Measurements from ENCODE around the gene TOP2A. TPM values are rescaled to one million over a fixed set of nuclear protein-coding genes. Genes with fewer than 3 reads are reported as not detected.
A peak's percentile ranks its signal among the peaks of the same experiment; 100 is the strongest.

Gene TOP2A, protein sequence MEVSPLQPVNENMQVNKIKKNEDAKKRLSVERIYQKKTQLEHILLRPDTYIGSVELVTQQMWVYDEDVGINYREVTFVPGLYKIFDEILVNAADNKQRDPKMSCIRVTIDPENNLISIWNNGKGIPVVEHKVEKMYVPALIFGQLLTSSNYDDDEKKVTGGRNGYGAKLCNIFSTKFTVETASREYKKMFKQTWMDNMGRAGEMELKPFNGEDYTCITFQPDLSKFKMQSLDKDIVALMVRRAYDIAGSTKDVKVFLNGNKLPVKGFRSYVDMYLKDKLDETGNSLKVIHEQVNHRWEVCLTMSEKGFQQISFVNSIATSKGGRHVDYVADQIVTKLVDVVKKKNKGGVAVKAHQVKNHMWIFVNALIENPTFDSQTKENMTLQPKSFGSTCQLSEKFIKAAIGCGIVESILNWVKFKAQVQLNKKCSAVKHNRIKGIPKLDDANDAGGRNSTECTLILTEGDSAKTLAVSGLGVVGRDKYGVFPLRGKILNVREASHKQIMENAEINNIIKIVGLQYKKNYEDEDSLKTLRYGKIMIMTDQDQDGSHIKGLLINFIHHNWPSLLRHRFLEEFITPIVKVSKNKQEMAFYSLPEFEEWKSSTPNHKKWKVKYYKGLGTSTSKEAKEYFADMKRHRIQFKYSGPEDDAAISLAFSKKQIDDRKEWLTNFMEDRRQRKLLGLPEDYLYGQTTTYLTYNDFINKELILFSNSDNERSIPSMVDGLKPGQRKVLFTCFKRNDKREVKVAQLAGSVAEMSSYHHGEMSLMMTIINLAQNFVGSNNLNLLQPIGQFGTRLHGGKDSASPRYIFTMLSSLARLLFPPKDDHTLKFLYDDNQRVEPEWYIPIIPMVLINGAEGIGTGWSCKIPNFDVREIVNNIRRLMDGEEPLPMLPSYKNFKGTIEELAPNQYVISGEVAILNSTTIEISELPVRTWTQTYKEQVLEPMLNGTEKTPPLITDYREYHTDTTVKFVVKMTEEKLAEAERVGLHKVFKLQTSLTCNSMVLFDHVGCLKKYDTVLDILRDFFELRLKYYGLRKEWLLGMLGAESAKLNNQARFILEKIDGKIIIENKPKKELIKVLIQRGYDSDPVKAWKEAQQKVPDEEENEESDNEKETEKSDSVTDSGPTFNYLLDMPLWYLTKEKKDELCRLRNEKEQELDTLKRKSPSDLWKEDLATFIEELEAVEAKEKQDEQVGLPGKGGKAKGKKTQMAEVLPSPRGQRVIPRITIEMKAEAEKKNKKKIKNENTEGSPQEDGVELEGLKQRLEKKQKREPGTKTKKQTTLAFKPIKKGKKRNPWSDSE (N-terminal part only)
- polyA plus RNA-seq (2013, experiment 1 of 2; ENCODE audit: insufficient read length): 227 TPM
- polyA plus RNA-seq (2013, experiment 2 of 2; ENCODE audit: insufficient read length): 36.6 TPM

DNA sequence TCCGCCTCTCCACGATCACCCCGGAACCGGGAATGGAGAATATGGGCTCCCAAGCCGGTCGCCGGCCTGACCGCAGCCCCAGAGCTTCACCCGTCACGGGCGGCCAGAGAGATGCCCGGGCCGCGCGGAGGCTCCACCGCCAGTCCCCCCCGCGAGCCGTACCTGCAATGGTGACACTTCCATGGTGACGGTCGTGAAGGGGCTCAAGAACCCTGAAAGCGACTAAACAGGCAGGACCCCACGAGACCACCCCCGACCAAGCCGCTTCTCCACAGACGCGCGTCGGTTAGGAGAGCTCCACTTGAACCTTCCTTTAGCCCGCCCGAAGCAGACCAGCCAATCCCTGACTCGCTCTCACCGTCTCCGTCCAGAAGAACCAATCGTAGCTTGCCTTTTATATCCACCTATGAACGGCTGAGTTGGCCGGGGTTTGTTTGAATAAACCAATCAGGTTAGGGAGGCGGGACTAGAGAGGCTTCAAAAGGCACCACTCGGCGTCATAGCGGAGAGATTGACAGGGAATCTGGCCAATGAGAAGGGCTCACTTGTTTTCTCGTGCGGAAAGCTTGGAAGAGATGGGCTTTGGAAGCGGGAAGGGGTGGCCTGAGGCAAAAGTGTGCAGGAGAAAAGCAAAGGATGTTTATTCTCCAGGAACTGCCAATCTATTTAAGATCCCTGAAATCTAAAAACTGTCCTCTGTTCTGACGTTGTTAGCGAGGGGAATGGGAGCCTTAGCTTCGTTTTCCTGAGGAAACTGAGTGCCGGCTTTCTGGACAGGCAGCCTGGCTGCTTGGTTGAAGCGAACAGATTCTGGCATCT is at the start of gene TOP2A:
TOP2A (minus strand) TSS at position 288 of the 819 bp plus-strand sequence; CDS start at position 183, 105 bp downstream.
- peak; percentile 100 for DNase-seq

DNA sequence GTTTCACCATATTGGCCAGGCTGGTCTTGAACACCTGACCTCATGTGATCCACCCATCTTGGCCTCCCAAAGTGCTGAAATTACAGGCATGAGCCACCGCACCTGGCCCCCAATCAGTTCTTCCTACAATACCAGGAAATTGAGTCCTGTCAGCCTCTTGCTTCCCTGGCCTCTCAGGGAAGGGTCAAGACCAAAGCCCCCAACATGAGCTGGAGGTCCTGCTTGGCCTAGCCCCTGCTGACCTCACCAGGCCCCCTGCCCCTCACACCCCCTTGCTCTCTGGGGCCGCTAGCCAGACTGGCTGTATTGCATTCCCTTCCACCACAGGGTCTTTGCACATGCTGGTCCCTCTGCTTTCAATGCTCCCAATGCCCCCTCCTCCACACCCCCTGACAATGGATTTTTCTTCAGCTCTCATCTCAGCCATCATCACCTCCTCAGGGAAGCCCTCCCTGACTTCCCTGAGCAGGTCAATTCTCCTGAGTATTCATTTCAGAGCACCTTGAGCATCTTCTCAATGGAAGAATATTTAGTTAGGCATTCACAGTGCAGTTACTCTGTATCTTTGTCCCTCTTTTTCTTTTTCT is 49.7 kb upstream of the TOP2A start:
- no peak for DNase-seq

DNA sequence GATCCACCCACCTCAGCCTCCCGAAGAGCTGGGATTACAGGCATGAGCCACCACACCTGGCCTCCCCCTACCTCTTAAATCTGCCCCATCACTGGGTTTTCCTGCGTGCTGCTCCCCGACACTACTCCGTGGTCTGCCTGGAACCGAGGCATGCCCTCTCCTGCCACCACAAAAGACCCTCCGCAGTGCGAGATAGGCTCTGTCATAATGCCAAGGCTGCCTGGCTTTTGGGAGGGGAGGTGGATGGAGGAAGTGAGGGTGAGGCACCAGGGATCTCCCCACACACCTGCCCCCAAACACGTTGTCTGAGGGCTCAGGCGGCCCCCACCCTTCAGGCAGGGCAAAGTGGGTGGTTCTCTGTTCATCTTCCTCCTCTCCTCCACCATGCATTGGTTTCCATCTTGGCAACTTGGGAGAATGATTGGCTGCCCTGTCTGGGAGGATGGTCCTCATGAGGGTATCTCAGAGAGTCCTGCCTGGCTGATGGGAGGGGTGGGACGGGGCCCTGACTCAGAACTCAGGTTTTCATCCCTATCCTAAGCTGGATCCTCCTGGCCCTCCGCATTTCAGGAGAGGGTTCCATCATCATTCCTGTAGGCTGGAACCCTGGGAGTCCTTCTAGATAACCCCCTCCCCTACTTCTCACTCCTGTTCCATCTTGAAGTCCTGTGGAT is 48.7 kb upstream of the TOP2A start:
- DNase-seq: no peak

DNA sequence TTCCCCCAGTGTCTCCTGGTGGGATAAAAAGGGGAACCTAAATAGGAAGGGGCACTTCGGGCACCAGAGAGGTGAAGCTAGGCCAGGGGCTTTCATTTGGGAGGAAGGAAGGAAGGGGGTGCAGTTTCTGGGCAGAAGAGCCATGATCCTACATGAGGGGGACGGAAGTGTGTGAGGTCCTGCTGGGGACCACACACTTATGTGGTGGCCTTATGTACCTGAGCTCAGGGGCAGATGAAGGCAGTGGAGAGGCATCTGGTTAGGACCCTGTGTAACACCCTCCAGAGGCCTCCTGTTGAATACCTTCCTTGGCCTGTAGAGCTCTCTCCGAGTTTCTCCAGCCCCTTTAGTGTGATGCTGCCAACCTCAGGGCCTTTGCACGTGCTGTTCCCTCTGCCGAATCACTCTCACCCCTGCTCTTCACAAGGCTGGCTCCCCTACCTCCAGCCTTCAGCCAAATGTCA is 46.7 kb upstream of the TOP2A start:
- no peak for DNase-seq

DNA sequence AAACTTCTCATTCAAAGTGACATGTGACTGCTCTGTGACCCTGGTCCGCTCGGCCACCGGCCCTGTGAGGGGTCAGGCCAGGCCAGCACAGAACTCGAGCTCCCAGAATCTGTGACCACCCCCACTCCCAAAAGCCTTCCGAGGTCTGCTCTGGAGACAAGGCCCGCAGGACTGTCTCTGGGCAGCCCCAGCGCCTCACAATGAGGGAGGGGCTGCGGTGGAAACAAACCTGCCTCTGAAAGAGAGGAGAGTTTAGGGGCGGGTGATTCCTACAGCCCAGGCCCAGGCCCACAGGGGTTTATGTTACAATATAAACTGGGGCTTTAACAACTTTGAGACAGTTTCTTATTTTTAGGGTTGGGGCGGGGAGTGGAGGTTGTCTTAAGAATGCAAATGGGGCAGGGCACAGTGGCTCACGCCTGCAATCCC is 45.4 kb upstream of the TOP2A start:
- DNase-seq: no peak

DNA sequence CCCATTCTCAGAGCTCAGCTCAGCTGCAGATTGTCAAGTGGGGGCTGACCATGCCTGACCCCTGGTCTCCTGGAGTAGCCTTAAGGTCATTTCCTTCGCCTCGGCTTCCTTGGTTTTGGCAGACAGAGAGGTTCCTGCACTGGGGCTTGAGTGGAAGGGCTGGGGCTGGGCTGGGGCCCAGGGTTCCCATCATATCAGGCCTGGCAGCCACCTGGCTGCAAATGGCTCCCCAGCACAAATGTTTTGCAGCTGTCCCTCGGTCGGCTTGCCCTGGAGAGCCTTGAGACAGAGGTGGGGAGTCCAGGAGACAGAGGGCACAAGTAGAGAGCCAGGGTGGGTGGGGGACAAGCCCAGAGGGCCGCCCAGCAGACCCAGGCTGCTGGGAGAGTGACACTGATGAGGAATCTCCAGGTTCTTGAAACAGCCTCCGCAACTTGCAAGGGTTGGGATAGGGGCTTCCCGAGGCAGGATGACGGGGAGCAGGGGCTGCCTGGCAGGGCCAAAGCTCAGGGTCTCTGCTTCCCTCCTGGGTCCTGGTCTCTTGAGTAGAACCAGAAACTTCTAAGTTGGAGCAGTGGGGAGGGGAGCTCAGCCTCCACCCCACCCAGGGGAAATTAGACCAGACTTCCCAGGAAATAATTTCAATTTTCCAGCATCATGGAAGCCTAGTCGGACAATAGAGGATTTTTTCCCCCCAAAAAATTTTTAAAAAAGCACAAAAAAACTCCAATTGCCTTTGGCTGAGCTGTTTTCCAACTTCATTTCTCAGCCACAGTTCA is 44.8 kb upstream of the TOP2A start:
- DNase-seq: no peak

DNA sequence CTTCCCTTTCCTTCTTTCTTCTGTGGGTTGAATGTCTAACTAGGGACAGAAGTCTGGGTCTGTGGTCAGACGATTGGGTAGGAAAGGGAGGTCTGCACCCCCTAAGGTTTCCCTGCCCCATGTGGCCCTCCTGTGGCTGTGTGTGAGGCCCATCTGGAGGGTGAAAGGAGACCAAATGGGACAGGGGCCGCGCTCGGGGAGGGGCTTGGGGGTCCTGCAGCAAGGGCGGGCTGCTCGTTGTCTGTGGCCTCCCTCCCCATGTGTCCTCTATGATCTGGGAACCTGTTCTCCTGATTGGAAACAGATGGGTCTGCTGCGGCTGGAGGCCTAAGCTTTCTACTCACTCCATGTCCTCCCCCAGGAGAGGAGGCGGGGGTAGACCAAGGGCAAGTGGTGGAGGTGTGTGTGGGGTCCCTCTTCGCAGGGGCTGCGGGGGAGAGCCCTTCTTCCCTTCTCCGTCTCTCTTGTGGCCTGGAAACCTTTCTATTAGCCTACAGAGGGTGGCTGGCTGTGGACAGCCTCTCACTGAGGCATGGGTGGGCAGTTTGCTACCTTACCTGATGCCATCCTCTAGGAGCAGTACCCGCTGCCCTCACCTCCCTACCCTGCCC is 44.1 kb upstream of the TOP2A start:
- peak; percentile 45 for DNase-seq

DNA sequence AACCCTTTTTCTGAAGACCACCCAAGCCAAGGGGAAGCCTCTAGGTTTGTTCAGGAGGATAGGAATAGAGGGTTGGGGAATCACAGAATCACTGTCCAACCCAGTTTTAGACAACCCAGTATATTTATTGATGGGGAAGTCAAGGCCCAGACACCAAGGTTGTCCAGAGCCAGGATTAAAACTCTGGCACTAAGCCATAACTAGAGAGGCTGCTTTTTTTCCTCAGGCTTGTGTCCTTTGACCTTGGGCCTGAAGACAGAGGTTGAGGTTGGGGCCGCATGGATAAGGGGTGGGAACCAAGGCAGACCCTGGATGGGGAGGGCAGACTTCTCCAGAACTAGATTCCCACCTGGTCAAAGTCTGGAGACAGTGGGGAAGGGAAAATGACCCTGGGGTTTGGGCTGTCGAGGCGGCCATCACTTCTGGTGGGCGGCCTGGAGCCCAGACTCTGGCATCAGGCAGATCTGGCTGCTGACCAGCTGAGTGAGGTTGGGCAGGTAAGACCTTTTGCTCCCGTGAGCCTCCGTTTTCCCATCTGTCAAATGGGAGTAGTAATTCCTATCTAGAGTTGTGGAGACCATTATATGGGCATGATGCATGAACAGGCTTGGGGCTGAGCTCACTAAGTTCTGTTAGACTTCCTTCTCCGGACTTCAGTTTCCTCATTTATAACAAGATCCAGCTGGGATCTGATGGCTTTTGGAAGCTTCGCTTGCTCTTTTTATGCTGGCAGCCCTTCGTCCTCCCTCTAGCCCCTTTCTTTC is 43.5 kb upstream of the TOP2A start:
- no peak for DNase-seq

DNA sequence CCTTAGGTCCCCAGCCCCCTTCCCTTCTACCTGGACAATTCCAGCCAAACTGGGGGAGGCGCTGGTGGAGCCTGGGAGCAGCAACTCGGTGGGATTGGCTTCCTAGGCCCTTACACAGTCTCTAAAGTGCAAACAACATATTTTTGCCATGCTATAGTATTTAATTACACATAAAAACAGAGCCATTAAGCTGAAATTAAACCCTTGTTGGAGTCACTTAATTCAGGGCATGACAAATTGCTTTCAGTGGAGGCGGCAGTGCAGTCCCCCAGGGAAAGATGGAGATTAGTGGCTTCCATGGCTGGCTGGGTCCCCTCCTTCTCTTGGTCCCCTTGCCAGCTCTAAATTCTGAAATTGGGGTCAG is 42.9 kb upstream of the TOP2A start:
- no peak for DNase-seq

DNA sequence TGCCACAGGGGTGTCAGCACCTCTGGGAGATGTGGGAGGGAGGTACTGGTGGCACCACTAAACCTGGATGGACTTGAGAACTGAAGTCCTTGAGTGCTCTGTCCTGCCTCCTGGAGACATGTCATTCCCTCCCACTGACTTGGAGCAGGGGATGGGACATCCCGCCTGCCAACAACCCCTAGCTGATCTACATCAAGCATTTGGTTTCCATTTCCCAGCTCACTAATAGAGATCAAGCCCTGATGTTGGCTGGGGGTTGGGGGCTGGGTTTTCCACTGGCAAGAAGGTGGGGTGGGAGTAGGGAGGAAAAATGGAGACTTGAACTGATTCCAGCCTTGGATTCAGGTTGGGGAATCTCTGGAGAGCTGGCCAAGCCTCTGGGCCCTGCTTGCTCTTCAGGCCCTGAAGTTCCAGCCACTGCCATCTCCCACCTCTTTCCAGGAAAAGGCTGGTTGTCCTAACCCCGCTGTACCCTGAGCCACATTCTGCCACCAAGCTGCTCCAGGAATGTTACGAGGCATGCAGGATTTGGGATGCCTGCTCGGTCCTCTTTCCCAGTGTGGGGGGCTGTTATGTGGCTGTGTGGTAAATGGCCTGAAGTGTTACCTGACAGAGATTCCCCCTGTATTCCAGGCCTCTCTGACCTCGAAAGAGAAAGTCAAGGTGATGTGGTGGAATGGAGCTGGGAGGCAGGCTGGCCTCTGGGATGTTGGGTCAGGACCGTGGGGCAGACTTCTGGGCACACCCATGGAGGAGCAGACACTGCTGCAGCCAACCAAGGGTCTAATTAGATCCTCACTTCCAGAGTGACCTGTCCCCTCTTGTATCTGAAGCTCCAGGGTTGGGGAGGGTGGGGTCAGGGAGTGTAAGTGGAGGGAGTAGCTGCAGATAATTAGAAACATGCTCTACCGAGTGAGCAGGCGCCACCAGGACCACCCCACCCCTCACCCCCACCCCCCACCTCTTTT is 42.2 kb upstream of the TOP2A start:
- no peak for DNase-seq

DNA sequence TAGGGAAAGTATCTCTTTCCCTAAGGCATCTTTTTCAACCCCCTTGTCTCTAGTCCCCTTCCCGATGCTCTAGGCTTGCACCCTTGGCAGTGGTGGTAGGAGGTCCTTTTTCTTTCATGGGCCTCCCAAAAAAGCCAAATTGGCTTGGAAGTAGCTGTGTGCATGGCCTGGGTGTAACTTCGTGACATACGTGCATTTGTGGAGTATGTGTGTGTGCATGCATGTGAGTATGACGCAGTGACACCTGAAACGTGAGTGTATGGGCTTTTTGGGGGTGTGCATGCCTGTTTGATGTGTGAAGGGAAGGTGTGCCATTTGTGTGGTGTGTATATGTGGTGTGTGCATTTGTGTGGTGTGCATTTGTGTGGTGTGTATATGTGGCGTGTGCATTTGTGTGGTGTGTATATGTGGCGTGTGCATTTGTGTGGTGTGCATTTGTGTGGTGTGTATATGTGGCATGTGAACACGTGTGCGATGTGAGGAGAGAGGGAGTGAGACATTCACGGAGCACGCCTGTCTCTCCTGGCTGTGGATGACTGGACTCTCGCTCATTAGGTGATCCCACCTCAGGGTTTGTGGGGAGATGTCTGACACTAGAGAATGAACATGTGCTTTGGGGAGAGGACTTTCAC is 41.3 kb upstream of the TOP2A start:
- DNase-seq: no peak

DNA sequence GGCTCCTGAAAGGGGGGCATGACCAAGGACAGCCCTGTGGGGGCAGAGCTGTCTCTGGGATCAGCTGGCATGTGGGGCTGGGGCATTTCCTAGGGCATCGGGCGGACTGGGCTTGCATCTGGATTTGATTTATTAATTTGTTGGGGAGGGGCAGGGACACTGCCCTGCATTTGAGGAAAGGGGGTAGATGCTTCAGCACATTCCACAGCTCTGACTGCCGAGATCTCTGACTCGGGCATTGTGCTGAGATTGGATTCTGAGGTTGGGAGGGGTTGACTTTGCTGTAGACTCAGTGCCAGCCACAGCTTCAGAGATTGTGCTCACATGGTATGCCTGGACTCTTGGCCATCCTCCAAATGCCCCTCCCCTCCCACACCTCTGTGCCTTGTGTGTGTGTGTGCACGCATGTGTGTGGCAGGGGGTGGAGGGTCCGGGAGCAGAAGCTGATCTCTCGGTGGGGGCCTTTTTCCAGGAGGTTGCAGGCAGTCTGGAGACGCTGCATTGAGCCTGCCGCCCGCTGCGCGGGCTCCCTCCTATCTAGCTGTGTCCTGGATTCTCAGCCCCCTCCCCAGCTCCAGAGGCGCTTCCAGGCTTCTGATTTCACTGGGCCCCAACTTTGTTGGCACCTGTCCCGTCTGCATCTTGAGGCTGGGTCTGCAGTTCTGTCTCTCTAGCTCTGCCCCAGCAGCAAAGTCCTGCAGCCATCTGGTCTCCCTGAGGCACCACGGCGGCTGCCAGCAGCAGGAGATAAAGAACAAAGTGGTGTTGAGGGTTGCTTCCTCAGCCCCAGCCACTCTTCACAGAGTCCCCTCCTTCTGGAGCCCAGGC is 40.5 kb upstream of the TOP2A start:
- DNase-seq: peak; percentile 96

DNA sequence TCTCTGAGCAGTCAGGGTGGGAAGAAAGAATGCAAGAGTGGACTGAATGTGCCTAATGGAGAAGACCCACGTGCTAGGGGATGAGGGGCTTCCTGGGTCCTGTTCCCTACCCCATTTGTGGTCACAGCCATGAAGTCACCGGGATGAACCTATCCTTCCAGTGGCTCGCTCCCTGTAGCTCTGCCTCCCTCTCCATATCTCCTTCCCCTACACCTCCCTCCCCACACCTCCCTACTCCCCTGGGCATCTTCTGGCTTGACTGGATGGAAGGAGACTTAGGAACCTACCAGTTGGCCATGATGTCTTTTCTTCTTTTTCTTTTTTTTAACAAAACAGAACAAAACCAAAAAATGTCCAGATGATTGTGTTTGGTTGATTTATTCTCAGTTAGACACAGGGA is 39.7 kb upstream of the TOP2A start:
- DNase-seq: no peak

DNA sequence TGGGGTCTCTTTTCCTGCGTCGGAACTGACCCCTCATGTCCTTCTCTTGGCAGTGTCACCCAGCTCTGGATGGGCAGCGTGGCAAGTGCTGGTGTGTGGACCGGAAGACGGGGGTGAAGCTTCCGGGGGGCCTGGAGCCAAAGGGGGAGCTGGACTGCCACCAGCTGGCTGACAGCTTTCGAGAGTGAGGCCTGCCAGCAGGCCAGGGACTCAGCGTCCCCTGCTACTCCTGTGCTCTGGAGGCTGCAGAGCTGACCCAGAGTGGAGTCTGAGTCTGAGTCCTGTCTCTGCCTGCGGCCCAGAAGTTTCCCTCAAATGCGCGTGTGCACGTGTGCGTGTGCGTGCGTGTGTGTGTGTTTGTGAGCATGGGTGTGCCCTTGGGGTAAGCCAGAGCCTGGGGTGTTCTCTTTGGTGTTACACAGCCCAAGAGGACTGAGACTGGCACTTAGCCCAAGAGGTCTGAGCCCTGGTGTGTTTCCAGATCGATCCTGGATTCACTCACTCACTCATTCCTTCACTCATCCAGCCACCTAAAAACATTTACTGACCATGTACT is 38.8 kb upstream of the TOP2A start:
- DNase-seq: no peak

DNA sequence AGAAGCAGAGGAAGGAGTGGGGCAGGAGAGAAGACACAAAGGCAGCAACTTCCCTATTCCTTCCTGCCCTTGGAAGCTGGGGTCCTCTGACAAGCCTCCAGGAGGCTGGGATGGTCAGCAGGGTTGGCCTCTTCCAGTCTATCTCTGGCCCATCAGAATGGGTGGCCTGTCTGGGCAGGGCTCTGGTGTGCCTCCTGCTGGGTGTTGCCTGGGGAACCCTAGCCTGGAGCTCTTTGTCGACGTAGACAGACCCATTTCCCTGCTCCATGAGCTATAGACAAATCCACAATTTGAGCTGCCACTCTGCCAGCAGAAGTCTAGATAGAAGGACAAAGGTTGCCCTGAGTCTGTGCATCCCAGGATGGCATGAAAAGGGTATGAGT is 36.9 kb upstream of the TOP2A start:
- DNase-seq: no peak
